HG03342 (cell line): ENCODE measurements around the gene KCNMA1.

Experiments
- ATAC-seq: cut with Tn5 transposase; IDR thresholded peaks from one replicate; pipeline ENCODE4 v1.9.1; 2021; ENCODE audit warnings: mild to moderate bottlenecking, moderate library complexity; ENCODE audit not compliant: unreplicated experiment

Gene KCNMA1

DNA sequence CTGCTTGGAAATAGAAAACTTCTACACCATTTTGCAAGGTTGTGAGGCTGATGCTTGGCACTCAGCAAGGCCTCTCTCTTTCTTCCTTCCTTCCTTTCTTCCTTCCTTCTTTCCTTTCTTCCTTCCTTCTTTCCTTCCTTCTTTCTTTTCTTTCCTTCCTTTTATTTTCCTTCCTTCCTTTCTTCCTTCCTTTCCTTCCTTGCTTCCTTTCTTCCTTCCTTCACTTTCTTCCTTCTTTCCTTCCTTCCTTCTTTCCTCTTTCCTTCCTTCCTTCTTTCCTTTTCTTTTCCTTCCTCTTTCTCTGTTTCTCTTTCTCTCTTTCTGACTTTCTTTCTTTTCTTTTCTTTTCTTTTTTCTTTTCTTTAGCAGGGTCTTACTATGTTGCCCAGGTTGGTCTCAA is 460.4 kb downstream of the KCNMA1 start:
- no peak for ATAC-seq

DNA sequence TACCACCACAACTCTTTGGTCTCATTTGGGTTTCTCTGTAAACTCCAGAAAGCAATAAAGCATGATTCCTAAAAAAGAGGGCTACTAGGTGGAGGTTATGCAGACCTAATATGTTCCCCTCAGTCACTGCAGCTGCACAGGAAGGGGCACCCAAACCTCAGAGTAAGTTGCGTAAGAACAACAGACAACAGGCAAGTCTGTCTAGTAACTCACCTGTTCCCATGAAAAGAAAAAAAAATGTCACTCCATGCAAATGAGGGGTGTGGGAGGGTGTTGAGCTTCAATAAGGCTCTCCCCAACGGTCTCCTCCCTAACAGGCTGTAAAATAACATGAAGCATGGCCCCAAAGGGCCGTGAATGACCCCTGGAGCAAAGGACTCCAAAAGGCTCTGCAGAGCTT is 461.4 kb downstream of the KCNMA1 start:
- no peak for ATAC-seq

DNA sequence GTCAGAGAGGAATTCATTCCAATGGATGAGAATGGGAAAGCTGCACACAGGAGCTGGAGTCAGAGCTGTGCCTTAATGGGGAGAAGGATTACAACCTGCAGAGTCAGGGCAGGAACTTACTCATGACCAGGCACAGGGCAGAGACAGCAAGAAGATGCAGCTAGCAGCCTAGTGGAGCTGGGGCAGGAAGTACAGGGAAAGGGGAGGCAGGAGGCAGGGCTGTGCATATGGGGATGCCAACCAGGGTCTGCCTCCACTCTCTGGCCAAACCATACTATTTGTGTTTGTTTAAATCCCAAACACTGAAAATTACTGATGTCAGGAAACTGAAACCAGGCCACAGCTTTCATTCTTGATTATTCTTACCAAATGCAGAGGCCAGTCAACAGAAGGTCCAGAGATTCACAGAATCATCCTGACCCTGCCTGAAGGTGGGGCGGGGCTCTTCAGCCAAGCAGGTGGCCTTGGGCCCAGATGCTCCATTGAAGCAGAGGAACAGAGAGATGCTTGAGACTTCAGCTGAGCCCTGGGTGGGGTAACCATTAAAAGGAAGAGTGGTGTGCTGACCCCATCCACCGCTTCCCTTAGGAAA is 461.9 kb downstream of the KCNMA1 start:
- no peak for ATAC-seq

DNA sequence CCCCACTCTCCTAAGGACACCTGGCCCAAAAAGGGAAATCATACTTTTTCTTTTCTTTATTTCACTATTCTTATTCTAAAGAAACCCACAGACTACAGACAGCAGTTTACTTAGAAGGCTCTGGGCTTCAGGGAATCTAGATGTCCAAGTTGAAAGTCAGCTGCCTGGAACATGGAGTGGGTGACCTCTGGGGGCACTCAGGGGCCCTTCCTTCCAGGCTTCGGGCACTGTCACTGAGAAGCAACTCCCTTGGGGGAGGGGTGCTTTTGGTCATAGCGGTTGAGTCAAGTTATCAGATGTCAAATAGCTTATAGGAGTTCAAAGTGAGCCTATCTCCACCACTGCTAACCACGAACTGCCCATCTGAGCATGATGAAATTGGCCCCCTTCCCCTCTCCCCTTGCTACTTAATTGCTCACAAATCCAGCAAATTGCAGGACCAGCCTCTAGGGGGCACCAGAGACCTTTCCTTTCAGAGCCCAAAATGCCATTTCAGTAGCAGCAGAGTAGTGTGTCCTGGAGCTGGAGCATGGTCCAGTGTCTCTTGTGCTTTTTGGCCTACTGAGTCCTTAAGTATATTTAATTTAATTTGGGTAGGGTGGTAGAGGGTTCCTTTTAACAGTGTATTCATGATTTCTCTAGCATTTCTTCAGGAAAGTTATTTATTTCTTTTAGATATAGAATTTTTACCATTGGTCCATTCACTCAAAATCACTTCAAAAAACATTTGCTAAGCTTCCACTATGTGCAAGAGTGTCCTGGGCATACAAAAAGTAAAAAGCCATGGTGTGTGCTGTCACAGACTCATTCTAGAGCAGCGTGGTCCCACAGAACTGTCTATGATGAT is 463.8 kb downstream of the KCNMA1 start:
- peak; percentile 78 for ATAC-seq

DNA sequence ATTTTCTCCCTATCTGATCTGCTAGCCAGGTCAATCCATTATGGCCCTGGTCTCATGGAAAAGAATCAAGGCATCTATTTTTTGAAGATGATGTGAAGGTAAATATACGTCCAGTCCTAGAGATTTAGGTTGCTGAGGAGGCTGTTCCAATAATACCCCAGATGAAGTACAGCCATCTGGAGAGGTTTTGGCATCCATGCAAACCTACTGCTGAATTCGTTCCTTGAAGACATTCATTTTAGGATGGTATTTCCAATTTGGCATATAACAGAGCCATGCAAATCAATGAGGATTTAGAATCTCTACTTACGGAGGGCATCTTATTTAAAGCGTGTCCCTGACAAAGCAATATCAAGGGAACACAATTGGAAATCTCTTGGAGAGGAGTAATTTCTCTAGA is 465.5 kb downstream of the KCNMA1 start:
- ATAC-seq = no peak

DNA sequence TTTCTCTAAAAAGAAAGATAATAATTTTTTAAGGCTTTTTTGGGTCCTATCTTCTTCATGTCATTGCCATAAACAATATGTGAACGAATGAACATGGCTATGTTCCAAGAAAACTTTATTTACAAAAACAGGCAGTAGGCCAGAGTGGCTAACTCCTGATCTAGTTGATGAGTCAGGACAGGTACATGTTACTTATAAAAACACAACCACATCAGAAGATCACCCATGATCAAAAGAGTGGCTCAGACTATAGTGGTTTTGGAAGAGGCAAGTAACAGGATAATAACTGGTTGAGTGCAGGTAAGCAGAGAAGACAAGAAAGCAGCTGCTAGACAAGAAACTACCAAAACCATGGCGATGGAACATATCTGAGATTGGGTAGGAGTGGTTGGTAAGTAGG is 468.7 kb downstream of the KCNMA1 start:
- ATAC-seq = no peak

DNA sequence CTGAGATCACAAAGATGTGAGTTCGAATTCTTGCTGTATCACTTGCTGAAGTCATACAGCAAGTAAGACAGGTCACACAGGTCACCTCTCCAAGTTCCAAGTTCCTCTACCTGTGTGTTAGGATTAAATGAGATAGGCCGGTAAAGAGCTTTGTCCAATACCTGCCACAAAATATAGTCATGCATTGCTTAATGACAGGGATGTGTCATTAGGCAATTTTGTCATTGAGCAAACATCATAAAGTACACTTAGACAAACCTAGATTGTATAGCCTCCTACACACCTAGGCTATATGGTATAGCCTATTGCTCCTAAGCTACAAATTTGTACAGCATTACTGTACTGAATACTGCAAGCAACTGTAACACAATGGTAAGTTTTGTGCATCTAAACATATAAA is 469.4 kb downstream of the KCNMA1 start:
- ATAC-seq = no peak

DNA sequence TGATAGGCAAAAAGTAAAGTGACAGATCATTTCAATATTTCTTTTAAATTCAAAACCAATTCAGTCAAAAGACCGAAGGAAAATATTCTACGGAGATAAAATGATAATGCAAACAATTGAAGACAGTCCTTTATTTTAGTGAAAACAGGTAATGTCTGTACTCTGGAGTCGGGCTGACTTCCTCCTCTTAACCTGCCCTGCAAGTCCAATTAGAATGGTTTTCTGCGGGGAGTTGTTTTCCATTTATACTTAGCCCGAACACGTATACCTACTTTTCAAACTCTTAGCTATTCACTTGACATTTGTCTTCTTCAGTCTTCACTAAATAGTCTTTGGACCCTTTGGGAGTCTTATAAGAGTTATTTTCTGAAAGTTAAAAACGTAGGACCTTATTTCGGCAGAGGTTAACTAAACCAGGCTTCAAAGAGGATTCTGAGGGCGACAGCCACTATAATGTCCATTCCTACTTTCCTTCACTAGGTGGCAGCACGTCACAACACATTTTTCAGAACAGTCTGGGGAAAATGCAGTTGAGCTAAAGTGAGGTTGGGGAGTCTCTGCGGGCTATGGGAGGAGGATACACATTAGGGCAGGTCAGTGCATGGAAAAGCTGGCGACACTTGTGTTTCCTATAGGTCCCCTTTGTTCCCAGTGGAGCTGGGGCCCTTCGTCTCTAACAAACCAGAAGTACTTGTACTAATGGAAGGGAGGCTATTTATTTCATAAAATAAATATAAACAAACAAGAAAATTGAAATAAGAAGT is 472.0 kb downstream of the KCNMA1 start:
- ATAC-seq = peak; percentile 74

DNA sequence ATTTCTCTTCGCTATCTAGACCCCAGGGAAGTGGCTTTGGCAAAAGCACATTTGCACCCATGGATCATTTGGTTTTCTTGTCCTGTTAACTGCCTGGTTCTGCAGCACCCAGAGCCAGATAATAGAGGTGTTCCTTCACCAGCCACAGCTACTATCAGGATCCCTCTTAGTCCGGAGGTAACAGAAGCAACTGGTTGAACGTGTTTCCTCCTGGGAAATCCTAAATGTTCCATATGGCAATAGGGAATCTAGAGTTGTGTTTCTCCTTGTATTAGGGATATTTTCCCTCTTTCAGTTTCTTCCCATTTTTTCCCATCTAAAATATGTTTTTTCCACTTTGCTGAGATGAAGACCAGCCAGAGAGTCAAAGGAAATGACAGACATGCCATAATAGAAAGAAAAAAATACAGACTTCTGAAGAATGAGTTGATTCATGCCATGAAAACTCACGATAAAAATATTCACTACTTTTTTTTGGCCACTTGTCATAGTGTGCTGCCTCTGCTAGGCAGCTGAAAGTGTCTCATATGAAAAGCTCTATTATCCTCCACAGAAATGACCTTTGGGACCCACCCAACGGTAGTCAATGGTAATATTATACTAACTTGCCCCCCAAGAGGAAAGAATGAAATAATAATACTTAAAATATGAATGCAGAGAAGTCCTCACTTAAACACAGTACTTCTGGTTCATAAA is 472.8 kb downstream of the KCNMA1 start:
- ATAC-seq = no peak

DNA sequence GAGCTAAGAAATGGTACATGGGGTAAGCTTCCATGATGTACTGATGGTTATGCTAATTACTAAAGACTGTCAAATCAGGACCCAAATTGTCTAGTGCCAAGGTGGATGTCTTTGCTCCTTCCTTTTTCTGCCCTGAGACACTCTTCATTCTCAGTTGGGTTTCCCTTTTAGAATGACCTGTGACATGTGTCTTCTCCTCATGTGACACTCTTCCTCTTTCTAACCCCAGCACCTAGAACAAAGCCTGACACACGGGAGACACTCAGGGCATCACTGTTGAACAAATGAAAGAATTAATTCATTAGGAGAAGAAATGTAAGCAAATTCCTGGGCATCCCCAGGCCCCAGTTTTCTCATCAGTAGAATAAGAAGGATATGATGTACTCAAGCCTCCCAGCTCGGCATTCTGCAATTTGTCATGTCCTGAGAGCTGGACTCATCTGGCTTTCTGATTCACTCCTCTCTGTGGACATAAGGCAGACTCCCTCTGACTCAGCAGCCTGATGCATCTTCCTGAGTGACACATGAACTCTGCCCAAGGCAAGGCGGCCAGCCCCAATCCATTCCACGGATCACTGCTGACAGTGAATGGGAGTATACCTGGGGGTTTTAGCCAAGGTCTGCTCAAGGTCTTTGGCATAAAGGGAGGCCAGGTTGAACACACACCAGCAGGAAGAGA is 473.8 kb downstream of the KCNMA1 start:
- no peak for ATAC-seq

DNA sequence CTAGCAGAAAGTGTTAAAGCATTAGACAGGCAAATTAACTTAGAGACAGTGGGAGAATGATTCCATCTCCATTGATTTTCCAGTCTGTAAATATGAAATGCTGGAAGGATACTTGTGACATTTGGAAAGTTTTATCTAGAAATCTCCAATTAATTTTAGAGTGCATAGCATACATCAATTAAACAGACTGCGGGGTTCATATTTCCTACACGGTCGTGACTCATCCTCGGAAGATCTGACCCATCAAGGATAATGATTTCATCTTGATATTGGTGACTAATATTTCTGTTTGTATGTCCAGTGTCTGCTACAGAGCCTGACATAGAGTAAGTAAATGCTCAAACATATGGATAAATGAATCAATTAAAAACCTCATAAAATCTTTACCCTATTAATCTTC is 474.9 kb downstream of the KCNMA1 start:
- no peak for ATAC-seq

DNA sequence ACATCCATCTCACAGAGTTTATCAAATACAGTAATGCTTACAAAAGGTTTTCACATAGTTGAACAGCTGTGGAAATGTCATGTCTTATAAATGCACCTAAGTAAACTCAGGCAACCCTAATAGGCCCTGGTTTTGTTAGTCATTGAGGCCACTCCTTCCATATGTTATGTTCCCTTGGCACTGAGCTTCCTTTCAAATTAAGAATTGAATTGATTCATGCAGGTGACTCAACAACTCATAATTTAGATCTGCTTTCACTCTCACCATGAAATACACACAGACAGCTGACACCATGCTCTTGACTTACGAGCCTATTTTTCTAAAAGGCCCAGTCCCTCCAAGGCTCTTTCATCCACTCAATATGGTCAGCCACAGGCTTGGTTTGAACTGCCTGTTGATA is 476.9 kb downstream of the KCNMA1 start:
- ATAC-seq = no peak

DNA sequence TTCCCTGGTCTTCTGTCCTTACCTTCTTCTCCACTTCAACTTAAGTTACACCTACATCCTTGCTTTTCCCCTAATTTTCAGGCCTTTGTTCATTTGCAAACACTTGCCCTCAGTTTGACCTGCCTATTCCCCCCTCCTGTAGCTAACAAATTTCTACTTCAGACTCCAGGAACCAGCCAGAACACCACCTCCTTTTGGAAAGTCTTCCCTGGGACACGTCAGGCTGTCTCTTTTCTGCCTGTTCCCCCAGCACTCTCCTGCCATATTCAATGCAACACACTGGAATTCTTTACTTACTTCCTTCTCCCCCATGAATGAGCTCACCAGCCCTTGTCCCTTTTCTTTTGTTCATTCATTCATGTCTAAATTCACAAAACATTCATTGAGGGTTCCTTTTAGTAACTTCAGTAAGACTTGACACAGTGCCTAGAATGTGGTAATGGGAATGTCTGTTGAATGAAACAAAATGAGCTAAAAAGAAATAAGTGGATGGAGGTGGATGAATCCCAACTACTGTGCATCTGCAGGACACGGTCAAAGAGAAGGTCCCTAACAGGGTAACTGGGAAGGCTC is 478.0 kb downstream of the KCNMA1 start:
- no peak for ATAC-seq

DNA sequence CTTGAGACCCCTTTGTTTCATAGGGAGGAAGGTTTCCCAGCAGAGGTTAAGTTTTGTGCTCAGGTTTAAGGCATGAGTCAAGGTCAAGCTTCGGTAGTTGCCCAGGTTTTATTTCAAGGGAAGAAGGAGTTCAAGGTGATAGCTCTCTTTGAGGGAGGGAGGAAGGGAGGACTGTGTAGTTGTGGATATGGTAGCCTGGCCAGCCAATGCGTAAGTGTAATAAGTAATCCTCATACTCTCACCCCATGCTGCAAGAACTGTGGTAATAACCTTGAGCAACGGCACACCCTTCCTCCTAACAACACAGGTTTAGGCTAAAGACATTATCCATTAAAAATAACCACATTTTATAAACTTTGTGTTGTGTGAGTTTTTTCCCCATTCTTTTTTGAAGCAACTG is 478.9 kb downstream of the KCNMA1 start:
- no peak for ATAC-seq

DNA sequence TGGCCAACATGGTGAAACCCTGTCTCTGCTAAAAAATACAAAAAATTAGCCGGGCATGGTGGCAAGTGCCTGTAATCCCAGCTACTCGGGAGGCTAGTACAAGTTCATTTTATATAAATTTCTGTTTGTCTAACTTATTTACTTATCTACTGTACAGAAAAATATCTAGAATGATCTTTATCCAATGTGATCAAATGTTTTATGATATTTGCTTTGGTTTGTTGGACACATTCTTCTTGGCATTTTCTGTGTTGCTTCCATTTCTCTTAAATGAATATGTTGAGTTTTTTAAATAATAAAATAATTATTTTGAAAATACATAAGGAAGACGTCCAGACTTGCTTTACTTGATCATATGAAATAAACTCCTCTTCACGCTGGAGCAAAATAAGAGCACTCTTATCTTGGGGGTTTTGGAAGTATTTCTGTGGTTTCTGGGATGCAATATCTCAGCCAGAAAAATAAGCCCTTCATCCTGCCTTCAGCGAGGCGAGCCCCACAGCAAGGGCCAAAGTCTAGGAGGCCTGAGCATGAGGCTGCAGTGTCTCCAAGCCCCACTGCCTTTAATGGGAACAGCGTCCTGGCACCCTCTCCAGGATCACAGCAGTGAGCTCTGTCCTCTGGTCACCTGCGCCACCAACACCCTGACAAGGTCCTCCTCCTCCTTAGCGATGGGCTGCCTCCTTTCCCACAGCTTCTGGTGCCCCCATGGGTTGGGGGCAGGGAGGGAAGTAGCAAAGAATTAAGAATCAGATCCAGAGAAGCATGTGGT is 480.2 kb downstream of the KCNMA1 start:
- no peak for ATAC-seq

DNA sequence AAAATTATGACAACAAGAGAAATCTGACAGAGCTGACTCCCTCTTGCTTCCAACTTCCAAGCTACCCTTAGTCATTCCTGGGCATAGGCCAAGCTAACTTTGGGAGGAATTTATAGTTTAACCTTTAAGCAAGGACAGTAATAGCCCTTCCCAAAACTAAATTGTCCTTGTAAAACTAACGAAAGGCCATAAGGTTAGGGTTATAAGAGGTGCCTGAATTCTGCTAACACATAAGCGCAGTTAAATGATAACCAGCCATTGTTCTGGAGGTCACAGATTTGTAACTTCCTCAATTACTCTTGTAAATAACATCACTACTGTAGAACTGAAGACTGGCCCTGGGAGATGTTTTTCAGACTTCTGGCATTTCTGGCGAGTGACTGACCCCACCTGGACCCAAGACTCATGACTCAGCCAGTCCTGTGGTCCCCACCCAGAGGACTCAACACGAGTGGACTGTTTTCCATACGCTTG is 481.2 kb downstream of the KCNMA1 start:
- ATAC-seq = no peak

DNA sequence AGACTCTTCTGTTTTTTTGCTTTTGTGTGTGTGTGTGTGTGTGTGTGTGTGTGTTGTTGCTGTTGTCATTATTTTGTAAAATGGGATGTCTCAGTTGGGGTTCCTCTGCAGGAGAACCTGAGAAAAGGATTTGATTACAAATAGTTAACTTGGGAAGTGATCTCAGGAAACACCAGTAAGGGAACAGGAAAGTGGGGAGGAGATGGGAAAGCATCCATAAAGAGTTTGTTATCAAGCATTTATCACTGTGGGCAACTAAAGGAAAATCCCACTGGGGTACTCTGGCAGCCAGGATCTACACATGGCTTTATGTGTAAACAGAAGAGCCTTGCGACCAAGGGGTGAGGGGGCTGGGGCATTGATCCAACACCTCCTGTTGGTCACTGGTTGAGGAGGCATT is 485.4 kb downstream of the KCNMA1 start:
- no peak for ATAC-seq

DNA sequence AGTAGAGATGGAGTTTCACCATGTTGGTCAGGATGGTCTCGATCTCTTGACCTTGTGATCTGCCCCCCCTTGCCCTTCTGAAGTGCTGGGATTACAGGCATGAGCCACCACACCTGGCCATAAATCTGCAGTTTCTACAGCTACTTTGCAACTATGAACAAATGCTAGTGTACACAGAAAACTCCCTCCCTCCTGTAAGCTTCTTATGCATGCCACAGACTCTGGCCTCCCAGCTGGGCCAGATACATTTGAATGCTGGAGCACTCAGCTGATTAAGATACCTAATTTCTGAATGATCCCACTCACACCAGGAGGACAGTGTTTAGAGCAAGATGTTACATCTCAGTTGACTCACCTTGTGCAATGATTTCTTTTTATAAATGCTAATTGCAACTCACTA is 486.2 kb downstream of the KCNMA1 start:
- ATAC-seq = no peak

DNA sequence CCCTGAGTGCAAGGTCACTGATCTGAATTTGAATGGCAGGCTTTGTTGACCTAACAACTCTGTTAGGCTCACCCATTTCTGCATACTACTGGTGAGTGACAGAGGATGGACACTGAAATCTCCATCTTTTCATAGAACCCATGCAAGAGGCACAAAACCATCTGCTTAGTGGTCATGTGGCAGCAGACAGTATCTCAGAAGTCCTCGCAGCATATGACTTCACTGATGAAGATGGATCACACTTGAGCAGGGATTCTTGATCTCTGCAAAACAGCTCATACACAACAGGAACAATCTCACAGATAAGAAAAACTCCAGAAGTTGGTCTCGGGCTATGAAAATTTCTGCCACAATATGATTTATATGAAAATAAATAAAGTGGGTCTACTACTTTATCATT is 487.9 kb downstream of the KCNMA1 start:
- ATAC-seq = no peak

DNA sequence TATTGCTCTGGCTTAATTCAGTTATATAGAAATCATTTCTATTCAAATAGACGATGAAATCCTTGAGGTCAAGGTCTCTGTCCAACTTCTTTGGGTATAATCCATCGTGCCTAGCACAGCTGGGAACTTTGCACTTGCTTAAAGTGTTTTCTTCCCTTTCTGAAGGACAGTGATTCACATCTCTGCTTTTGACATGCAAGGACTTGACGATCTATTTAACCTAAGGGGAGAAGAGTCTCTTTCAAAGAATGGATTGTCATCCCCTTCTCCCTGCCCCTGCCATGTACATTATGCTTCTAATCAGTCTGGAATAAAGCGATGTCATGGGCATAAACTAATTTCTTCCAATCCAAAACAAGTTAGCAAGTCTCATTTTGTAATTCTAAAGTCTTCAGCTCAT is 488.6 kb downstream of the KCNMA1 start:
- ATAC-seq = no peak
